Measurements from ENCODE around the gene TRIM46. TPM values are rescaled to one million over a fixed set of nuclear protein-coding genes. Genes with fewer than 3 reads are reported as not detected.

Gene TRIM46
- total RNA-seq, 6 experiments from 2014 or later = 0.09 to 0.15 TPM; not detected in 4

DNA sequence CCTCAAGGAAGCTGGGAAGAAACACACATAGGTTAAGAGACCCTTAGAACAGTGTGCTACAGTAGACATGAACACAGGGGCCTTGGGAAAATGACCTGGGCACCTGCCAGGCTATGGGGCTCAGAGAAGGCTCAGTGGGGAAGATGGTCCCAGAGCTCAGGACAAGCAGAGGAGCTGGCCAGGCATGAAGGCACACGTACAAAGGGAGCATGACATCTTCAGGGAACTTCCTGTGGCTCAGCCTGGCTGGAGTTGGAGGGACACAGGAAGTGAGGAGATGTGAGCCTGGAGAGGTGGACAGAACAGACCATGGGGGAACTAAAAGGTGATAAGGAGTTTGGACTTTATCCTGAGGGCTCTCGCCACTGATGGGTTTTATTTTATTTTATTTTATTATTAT is 41.8 kb upstream of the TRIM46 start:
- no peak for ATAC-seq
- intact Hi-C loops (cut with DNase I) = no loop called here
- Histone ChIP-seq H3K4me3 (peak overlapping the region; percentile 84 to 96 (median 95)), H3K9me3 (no peaks in the 10 kb centered on the region), H3K36me3 (peaks cover 0 to 54% (median 31%) of the 10 kb centered on the region in 4 donors), H3K27me3 (no peaks in the 10 kb centered on the region), H3K4me1 (peaks cover 0 to 41% (median 15%) of the 10 kb centered on the region in 4 donors), H3K27ac (peak overlapping the region; percentile 97 to 100 (median 99))
- TF ChIP-seq, protein P1, sequence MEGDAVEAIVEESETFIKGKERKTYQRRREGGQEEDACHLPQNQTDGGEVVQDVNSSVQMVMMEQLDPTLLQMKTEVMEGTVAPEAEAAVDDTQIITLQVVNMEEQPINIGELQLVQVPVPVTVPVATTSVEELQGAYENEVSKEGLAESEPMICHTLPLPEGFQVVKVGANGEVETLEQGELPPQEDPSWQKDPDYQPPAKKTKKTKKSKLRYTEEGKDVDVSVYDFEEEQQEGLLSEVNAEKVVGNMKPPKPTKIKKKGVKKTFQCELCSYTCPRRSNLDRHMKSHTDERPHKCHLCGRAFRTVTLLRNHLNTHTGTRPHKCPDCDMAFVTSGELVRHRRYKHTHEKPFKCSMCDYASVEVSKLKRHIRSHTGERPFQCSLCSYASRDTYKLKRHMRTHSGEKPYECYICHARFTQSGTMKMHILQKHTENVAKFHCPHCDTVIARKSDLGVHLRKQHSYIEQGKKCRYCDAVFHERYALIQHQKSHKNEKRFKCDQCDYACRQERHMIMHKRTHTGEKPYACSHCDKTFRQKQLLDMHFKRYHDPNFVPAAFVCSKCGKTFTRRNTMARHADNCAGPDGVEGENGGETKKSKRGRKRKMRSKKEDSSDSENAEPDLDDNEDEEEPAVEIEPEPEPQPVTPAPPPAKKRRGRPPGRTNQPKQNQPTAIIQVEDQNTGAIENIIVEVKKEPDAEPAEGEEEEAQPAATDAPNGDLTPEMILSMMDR (IDR thresholded peaks at IDR 0.05) = no peak
- TF ChIP-seq POLR2A (IDR thresholded peaks at IDR 0.05) = no peak
- DNase-seq = peak in 1 of 3 donors; percentile 38
- 20% methylated on average over 2 of the region's 2 CpGs for WGBS (ENCODE audit: insufficient coverage, low coverage, low lambda C conversion rate, missing lambda C conversion rate)

DNA sequence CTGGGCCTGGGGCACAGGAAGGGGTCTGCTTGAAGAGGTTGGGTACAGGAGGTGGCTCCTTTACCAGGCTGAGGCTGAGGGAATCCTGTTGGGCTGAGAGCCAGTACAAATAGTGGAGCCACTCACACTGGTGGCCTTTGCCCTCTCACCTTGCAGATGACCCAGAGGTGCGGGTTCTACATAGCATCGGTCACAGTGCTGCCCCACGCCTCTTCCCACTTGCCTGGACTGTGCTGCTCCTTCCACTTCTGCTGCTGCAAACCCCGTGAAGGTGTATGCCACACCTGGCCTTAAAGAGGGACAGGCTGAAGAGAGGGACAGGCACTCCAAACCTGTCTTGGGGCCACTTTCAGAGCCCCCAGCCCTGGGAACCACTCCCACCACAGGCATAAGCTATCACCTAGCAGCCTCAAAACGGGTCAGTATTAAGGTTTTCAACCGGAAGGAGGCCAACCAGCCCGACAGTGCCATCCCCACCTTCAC is 39.8 kb upstream of the TRIM46 start:
- peak overlapping the region in 2 of 3 donors; percentile 84 to 96 for H3K4me3 ChIP-seq
- H3K4me1 ChIP-seq = peaks cover 0 to 45% (median 20%) of the 10 kb centered on the region in 4 donors
- peak; percentile 67 to 87 (median 78) for DNase-seq
- ATAC-seq = peak; percentile 12 to 46 (median 35)
- no peaks in the 10 kb centered on the region for H3K9me3 ChIP-seq
- peak overlapping the region; percentile 97 to 100 (median 99) for H3K27ac ChIP-seq
- no peaks in the 10 kb centered on the region for H3K27me3 ChIP-seq
- H3K36me3 ChIP-seq = peaks cover 0 to 52% (median 30%) of the 10 kb centered on the region in 4 donors
- 35% methylated on average over 3 of the region's 7 CpGs for WGBS (ENCODE audit: insufficient coverage, low coverage, low lambda C conversion rate, missing lambda C conversion rate)
- TF ChIP-seq, protein P1 (IDR thresholded peaks at IDR 0.05) = no peak
- TF ChIP-seq POLR2A (IDR thresholded peaks at IDR 0.05) = no peak
- intact Hi-C loops (cut with DNase I) = no loop called here

GRCh38 chr1:155134322-155134721 is 39.3 kb upstream of the TRIM46 start:
- Histone ChIP-seq H3K4me1 (peaks cover 0 to 50% (median 21%) of the 10 kb centered on the region in 4 donors), H3K27me3 (no peaks in the 10 kb centered on the region), H3K4me3 (peak overlapping the region in 2 of 3 donors; percentile 84 to 96), H3K36me3 (peaks cover 0 to 52% (median 28%) of the 10 kb centered on the region in 4 donors), H3K27ac (peak overlapping the region; percentile 97 to 100 (median 99)), H3K9me3 (no peaks in the 10 kb centered on the region)
- intact Hi-C loops (cut with DNase I) = no loop called here
- ATAC-seq (peak in 3 of 4 donors; percentile 2 to 17 (median 4)), DNase-seq (peak in 1 of 3 donors; percentile 54)
- TF ChIP-seq, protein P1 (IDR thresholded peaks at IDR 0.05) = no peak
- TF ChIP-seq POLR2A (IDR thresholded peaks at IDR 0.05) = no peak
- 7% methylated on average over 1 of the region's 1 CpG for WGBS (ENCODE audit: insufficient coverage, low coverage, low lambda C conversion rate, missing lambda C conversion rate)

- peak overlapping the region; percentile 97 to 100 (median 99) for H3K27ac ChIP-seq
- H3K9me3 ChIP-seq = no peaks in the 10 kb centered on the region
- 2% methylated on average over 16 of the region's 18 CpGs for WGBS (ENCODE audit: insufficient coverage, low coverage, low lambda C conversion rate, missing lambda C conversion rate)
- peak overlapping the region; percentile 43 to 96 (median 84) for H3K4me3 ChIP-seq
- TF ChIP-seq POLR2A (IDR thresholded peaks at IDR 0.05) = no peak
- TF ChIP-seq, protein P1 (IDR thresholded peaks at IDR 0.05) = no peak
- no peaks in the 10 kb centered on the region for H3K27me3 ChIP-seq
- peak; percentile 88 to 94 (median 91) for DNase-seq
- ATAC-seq = peak; percentile 49 to 68 (median 54)
- peaks cover 0 to 52% (median 21%) of the 10 kb centered on the region in 4 donors for H3K4me1 ChIP-seq
- intact Hi-C loops (cut with DNase I) = no loop called here
- peaks cover 0 to 46% (median 25%) of the 10 kb centered on the region in 4 donors for H3K36me3 ChIP-seq
These were observed 38.7 kb upstream of the TRIM46 start for GRCh38 chr1:155134880-155135414.

All from right lobe of liver (tissue), 6 donors.